GM10847 (cell line): ENCODE measurements around the gene FBLN2.

Source experiments
- POLR2A ChIP-seq: IDR thresholded peaks from 2 replicates; pipeline ENCODE4 v1.6.1; 2011; ENCODE audit not compliant: insufficient read length; ENCODE audit errors: extremely low read depth

Gene FBLN2

GRCh38 chr3:13650210-13651056, 101.5 kb downstream of the FBLN2 start:
- TF ChIP-seq POLR2A = no peak

GRCh38 chr3:13651057-13651400, 102.1 kb downstream of the FBLN2 start:
- TF ChIP-seq POLR2A = no peak

GRCh38 chr3:13651775-13652428, 103.0 kb downstream of the FBLN2 start:
- TF ChIP-seq POLR2A = no peak

GRCh38 chr3:13652728-13653127, 103.8 kb downstream of the FBLN2 start:
- TF ChIP-seq POLR2A = no peak

GRCh38 chr3:13653631-13654279, 104.8 kb downstream of the FBLN2 start:
- TF ChIP-seq POLR2A = no peak

DNA sequence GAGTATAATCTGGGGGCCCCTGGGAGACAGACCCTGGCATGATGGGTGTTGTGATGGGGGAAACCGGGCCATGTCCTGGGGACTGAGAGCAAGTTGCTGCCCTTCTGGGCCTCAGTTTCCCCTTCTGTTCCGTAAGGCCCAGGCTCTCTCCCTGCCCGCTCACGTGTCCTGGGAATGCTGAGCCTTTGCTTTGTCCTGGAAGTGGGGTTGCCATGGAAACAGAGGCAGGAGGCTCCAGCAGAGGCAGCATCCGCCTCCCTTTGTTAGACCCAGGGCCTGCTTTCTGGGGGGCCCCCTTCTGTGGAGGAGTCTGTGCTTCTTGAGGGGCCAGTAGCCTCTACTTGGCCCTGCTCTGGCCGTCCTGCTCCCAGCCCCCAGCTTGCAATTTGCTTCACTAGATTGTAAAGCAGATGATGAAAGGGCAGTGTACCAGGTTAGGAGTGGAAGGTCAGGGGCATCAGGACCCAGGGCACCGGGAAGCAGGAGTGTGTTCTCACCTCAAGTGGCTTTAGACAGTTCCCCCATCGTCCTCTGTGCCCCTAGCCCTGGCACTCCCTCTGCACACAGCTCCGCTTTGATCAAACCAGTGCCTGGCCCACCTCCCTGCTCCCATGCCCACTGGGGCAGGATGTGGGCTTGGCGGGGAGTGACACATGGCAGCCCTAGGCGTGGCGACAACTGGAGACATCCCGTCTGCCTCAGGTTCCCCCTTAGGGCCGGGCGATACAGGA, 105.6 kb downstream of the FBLN2 start:
- TF ChIP-seq POLR2A = no peak

DNA sequence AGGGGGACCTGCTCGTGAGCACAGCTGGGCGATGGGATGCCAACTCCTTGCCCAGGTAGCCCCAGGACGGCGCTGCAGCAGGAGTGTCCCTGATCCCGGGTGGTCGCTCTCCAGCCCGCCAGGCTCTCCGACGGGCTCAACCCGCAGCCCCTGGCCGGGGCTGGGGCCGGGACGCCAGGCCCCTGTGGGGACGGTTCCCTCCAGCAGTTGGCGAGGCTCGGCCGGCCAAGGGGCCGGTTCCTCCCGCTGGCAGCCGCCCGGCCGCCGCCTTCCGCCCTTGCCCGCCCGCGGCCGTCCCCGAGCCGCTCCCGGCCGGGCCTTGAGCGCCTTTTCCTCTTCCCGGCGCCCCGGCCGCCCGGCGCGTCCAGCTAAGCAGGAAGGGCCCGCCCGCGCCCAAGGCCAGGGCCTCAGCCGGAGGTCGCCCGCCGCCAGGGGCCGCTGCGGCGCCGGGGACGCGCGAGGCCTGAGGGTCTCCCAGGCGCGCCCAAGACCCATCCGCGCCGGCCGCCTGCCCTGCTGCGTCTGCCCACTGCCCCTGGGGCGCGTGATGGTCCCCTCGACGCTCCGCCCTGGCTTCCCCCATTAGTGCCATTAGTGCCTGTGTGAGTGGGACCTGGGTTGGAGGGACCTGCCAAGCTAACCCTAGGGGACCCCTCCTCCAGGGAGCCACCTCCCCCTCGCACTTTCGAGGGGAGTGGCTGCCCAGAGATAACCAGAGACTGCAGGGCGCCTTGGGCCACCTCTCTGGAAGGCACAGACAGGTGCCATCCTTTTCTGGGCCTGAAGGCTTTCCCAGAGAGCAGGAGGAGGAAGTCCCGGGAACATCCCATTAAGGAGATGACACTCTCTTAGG, 106.4 kb downstream of the FBLN2 start:
- no peak for TF ChIP-seq POLR2A

DNA sequence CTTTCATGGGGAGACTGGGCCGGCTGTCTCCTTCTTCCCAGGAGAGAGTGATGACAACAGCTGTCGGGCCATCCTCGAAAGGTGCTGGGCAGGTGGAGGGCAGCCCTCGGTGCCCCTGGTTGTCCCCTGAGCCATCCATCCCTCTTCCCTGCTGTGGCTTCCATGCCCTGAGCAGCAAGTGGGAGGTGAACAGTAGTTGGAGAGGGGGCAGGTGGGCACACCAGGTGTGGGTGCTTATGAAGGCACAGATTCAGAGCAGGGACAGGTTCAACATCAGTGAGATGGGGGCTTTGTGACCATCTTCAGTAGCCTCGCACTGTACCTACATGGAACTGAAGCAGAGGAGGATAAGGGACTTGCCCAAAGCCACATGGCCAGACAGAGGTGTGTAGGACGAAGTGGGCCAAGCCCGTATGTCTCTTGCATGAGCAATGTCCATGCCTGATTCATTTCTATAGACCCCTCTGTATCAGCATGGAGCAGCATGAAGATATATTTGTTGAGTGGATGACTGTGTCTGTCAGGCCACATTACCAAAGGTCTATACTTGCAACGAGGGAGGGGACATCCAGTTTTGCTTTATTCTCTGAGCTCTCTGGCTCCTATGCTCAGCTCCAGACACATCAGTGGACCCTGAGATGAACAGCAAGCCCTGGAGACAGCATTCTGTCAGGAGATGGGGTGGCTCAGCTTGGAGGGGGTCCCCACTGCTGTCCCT, 107.8 kb downstream of the FBLN2 start:
- no peak for TF ChIP-seq POLR2A

DNA sequence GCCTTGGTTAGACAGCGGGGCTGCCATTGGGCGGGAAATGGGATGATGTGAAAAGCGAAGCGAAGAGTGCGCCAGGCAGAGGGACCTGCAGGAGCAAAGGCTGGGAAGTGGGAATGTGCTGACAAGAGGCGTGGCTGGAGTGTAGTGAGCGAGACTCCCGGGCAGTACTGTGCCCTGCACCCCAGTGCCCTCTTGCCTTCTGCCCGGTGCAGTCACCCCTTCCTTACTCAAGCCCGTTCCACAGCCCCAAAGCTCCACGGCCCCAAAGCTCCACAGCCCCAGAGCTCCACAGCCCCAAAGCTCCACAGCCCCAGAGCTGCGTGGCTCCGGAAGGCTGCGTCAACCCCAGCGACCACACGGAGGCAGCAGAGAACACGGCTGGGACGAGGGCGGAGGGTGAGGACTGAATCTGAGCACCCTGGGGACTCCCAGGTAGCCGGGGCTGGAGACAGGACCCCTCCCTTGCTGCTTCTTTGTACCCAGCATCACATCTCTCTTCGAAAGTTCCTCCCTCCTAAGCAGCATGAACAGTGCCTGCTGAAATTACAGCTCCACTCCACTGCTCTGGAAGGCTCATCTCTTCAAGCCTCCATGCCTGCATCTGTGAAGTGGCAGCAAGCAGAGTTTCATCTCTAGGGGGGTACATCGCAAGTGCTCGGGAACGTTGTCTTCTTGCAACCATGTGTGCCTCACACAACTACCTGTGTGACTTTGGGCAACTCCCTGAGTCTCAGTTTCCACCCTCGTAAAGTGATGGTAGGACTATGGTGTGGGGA, 108.9 kb downstream of the FBLN2 start:
- no peak for TF ChIP-seq POLR2A

- TF ChIP-seq POLR2A = no peak
These were observed 109.8 kb downstream of the FBLN2 start for GRCh38 chr3:13658681-13659080.

GRCh38 chr3:13659221-13659969, 110.5 kb downstream of the FBLN2 start:
- no peak for TF ChIP-seq POLR2A

GRCh38 chr3:13660042-13660874, 111.3 kb downstream of the FBLN2 start:
- no peak for TF ChIP-seq POLR2A
